IPS DF 19.7 (cell line): ENCODE results near the gene TBC1D5.
"Not testable (repeated sequence)": the region's sequence is repeated elsewhere in the genome, so short reads cannot be mapped to it uniquely, and the experiment has no call there.

Experiments
- DNase-seq: peaks from one replicate; pipeline ENCODE4 v3.0.0-alpha.2; 2013; ENCODE audit warnings: low read depth, low spot score

The TBC1D5 gene

DNA sequence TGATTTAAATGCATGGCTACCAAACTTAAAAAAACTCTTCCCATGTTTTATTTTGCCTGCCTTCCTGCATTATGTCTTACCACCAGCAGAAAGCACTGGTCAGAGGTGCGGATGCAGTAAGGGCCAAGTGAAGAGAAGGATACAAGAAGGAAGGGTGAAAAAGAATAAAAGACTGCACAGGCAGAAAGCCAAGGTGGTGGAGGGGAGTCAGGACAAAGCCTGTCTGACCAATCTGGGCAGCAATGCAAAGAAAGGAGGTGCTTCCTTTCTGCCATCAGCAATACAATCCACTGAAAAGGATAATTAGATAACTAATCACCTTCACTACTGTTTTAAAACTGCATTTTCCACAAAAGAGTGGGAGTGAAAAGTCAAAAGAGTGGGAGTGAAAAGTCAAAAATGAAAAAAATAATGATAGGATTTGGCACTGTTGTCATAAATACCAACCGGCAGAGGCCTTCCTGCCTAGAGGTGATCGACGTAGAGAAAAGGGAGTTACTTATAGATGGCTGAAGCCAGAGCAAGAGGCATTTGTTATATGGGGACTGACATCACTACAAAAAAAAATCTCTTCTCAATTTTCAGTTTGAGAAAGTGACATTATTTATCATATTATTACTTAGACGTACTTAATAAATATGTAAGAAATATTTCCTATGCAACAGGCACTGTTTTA lies 385.3 kb downstream of the TBC1D5 start:
- DNase-seq, result no peak

DNA sequence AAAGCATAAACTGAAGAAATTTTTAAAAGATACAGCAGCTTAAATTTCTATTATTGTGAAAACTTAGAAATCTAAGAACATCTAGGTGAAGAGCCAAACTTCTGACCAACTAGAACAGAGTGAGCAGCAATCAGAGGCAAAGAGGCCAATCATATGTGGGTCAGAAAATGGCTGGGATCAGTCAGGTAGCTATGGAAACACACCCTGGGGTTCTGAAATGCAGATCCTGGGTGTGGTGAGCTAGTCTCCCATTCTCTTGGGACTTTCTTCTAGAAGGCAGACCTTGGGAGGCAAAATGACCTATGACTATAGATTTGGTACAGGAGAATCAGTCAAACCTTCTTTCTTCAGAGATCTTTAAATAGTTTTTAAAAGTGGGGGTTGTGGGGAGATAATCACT lies 385.8 kb downstream of the TBC1D5 start:
- peak; percentile 3 for DNase-seq

DNA sequence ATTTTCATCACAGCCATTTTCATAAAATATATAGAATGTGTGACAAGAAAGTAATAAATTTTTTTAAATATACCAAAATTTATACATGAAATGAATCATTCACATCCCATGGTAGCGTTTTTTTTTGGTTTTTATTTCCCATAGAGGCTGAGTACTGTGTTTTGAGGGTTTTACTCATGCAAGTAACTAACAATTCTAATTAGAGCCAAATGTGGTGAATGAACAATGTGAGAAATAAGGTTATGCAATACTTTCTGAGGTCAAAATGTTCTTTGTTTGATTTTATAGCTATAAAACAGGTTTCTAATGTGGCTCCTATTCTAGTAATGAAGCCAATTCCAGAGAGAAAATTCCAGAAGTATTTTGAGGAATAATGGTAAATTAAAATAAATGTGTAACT lies 386.8 kb downstream of the TBC1D5 start:
- DNase-seq, result no peak

DNA sequence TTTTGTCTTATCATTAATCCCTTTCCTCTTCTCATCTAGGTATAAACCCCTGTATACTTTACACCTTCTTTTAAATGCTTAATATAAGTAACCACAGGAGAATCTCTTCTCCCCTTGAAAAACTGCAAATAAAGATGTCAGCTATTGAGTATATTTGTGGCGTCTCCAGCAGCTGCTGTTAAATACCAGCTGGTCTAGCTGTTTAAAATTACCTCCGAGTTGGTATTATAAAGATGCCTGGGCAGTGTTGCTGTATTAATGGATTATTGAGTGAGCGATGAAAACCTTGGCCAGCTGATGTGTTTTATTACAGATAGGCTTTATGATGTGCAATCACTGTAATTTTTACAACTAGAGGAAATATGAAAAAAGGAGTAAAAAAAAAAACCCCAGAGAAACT lies 388.1 kb downstream of the TBC1D5 start:
- DNase-seq, result no peak

DNA sequence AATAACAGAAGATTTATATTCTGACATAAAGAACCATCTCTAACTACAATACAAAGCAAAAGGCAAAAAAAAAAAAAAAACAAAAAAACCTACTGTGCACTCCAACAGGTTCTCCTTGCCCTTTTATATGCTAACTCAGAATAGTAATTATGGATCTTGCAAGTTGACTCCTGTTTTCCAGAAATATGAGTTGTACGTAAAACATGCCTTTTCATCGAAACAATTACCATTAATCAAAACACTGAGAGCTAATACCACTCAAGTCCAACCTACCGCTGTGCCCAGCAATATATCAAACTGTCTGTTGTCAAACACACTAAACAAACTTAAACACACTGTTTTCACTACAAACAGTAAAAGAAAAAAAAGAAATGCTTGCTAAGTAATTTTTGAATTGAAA lies 389.8 kb downstream of the TBC1D5 start:
- no peak for DNase-seq

DNA sequence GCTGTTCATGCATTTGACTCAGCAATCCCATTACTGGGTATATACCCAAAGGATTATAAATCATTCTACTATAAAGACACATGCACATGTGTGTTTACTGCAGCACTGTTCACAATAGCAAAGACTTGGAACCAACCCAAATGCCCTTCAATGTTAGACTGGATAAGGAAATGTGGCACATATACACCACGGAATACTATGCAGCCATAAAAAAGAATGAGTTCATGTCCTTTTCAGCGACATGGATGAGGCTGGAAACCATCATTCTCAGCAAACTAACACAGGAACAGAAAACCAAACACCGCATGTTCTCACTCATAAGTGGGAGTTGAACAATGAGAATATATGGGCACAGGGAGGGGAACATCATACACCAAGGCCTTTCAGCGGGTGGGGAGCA lies 391.2 kb downstream of the TBC1D5 start:
- DNase-seq, result not testable (repeated sequence)

DNA sequence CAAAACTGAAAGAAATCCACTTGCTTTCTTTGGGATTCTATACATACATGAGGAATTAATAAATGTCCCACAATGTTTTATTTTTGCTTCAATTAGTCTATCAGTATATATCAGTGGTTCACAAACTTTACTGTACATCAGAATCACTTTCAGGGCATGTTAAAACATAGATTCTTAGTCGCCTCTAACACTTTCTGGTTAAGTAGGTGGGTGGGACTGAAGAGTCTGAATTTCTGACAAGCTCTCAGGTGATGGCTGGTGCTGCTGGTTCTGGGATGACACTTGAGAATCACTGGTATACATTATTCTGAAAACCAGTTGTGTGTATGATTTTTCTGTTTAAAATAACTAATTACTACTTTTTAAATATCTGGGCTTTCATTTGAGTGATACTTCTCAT lies 393.3 kb downstream of the TBC1D5 start:
- no peak for DNase-seq

DNA sequence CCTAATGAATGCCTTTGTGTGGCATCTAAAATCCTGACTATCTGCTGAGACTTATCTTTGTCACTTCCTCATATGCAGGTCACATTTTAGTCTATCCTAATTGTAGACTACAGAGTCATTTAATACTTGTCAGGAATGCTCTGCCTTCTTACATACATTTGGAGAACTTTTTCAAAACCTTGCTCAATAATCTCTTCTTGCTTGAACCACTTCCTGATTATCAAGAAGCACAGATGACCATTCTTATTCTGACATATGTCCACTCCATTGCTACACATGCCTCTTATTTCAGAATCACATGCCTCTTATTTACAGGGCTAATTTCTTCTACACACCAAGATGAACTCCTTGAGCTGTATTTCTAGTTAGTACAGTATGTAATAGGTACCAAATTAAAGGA lies 400.3 kb downstream of the TBC1D5 start:
- DNase-seq, result no peak

DNA sequence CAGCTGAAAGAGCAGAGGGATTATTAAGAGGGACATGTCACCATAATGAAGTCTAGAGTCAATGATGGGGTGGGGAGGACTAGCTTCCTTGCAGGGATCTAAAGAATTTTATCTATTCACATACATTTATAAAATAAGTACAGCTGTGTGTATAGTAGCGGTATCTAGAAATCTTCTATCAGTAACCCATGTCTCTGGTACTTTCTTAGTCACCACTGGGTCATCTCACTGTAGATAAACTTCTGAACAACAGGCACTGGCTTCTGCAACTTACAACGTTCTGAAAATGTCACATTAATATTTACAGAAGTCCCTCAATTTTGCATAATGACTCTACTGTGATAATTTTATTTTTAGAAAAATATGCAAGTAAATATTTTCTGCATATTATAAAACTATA lies 401.7 kb downstream of the TBC1D5 start:
- DNase-seq, result no peak

DNA sequence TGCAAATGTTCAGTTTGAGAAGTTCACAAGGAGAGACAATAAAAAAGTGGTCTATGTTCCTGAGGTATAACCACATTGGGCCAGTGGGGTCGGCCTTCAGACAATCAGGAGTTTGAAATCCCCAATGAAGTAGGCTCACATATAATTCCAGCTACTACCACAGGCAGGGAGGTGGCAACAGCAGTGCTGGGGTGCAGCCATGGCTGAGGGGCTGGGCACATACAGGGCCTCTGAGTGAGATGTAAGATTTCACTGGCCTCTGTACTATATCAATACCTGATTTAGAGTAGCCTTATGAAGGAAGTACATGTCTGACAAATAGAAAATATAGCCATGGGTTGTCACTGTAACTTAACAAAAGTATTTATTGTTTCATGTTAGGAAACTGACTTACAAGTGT lies 402.2 kb downstream of the TBC1D5 start:
- no peak for DNase-seq

DNA sequence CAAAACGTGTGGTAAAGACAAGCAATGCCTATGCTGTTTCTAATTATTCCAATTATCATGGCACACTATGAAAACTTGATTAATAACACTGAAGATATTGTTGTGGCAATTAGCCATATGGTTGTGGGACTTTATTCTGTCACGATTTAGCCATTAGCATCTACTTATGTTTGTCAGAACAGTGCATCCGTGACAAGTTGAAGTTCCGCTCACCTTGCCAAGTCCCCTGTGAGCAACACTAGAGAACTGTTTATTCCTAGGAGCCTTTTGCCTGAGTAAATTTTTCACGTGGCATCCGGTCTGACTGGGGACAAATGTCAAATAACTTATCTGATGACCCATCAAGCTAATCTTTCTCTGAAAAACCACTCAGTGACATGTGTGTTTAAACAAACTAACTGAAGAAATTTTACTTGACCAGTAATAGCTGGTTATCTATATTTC lies 403.3 kb downstream of the TBC1D5 start:
- DNase-seq, result no peak

DNA sequence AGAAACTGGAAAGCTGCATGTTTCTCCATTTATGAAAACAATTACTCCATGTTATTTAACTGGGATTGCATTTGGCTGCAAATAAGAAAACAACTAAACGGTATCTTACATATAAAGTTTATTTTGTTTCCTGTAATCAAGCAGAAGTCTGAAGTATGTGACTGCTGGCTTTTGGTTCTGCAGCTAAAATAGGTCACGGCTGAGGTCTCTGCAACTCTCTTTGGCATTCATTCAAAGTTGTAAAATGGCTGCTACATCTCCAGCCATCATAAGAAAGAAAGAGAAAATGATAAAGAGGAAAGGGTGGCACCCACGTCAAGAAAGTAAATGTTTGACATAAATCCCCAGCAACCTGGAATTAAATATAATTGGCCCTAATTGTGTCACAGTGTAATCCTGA lies 406.1 kb downstream of the TBC1D5 start:
- DNase-seq, result no peak

DNA sequence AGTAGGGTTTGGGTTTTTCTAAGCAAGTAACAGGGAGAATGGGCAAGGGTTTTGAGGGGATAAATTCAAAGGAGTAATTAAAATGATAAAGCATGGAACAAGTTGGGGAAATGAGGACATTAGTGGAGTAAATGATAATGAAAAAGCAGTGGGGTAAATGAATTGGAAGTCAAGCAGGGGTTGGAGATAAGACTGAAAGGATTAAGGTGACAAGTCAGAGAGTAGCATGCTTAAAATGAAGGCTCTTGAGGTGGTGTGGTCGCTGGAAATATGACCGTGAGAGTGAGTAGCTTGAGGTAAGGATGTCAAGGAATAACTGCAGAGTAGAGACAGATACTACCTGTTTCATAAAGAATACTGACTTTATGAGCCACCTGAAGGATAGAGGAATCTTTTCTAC lies 408.5 kb downstream of the TBC1D5 start:
- DNase-seq, result no peak

DNA sequence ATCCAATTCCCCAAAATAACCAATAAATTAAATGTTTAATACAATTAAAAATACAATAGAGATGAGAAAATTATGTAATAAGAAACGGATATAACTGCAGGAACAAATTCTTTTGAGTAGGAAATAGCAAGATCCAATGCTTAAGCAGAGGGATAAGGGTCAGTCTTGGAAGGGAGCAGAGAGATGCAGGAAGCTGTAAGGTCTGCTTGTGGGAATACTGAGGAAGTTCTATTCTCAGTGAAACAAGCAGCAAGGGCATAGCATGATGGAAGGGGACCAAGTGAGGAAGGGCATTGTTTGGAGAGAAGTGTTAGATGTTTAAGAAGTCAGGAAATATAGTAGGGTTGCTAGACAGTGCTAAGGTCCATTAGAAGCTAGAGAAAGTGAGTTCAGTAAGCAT lies 409.0 kb downstream of the TBC1D5 start:
- DNase-seq, result no peak

DNA sequence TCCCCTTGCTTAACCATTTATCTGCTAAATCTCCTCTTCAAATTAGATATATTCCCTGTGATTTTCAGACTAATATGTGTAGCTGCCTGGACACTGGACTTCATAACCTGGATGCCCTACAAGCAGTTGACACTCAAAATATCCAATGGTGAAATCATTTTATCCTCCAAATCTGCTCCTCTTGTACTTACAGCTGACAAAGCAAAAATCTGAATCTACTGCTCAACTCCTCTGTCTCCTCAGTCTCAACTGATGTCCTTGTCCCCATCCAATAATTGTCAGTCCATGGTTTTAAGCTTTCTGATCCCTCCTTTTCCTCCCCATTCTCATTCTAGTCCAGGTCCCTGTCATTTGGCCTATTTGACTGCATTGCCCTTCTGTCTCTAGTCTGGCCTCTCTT lies 411.8 kb downstream of the TBC1D5 start:
- DNase-seq, result no peak

DNA sequence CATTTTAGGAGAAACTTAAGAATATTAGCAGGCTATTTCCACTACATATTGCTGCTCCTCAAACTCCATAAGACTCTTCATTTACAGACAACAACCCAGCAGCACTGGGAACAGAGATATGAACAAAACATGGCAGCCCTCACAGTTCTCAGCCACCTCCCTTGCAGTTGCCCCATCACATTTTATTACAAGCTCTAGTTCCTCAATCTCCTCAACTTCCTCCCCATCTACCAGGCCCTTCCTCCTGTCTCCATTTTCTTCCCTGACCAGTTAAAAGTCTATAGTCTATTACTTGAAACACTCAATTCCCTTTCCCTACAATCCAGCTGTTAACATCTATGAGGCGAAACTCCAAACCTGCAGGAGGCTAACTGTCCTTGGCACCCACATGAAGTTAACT lies 412.5 kb downstream of the TBC1D5 start:
- no peak for DNase-seq

DNA sequence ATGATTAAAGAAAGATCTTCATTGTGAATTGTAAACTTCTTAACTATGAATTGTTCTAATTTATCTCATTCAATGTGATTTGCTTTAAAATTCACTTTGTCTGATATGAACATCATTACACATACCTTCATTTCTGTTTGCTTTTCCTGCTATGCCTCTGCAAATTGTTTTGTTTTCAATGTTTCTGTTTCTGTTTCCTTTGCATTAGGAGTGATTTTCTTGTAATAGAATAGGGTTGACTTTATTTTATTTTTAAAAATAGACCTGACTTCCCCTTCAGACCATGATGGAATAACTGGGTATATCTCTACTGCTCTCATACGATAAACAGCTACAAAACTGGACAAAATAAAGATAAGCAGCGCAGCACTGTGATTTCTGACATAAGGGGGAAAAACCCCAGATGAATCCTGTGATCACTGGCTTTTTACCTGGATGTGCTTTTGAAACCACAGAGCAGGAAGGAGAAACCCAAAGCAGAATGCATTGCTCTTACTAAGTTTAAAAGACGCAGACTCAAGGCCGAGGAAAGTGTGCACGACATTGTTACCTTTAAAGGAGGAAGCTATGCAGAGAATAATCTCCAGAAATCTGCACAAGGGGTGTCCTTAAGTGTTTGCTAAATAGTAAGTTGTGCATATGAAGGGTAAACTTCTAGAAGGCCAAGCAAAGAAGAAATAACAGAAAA lies 420.2 kb downstream of the TBC1D5 start:
- no peak for DNase-seq

DNA sequence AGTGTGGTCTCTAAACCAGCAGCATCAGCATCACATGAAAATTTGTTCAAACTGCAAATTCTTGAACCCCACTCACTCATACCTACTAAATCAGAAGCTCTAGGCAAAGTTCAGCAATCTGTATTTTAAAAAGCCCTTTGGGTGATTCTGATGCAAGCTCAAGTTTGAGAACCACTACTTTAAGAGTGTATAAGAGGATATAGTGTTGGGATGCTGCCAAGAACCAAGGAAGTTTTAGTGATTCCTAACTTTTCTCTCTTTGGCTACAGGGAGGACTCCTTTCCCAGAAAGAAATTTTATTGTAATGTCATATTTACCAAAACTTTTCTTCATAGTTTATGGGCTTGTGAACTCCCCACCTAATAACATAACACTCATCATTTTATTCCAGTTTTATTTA lies 422.2 kb downstream of the TBC1D5 start:
- DNase-seq, result no peak

DNA sequence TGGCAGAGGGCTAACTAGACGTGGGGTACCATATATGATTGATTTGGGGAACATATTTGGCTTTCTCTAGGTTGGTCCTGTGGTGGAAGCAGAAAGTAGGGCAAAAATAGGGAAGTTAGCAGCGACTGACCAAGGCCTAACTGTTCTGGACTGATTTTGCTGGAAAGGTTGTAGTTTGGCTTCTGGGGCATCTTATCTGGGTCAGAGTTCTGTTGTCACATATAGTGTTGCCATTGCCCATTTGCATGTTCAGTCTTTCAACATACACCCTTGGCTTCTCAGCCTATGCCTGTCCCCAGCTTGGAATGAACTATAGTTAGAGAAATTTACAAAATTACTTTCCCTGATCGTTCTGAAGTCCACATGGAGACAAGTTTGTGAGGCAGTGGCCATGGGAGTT lies 426.5 kb downstream of the TBC1D5 start:
- DNase-seq, result no peak

DNA sequence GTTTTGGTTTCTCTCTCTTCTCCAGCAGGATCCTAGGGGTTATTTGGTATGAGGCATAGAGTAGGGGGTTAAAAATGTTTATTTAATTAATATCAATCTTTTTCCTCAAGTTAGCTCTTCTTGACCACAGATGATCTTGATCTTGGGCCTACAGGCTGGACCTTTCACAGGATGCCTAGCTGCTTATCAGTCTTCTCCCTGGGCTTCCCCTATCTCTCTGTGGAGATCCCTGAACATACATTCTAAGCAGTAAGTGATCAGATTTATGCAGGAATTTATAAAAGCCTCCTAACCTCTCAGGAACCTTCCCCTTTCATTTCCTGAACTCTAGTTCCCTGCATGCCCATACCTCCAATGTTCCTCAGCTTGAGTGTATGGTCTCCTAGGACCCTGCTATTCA lies 428.3 kb downstream of the TBC1D5 start:
- DNase-seq, result no peak

DNA sequence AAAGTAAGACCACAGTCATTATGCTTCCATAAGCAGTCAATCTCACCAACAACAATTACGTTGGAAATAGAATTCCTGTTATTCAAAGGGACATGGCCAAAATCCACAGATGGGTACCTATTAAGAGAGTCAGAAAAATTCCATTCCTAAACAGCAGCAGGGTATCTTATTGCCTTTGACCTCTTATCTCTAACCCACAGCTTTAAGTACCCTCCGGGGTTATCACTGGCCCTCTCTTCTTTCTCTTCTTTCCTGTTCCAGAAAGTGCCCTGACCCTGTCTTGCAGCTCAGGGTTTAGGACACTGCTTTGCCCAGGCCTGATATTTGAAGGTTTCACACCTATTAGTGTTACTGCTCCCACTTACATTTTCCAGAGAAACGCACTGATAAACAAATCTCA lies 428.7 kb downstream of the TBC1D5 start:
- no peak for DNase-seq

DNA sequence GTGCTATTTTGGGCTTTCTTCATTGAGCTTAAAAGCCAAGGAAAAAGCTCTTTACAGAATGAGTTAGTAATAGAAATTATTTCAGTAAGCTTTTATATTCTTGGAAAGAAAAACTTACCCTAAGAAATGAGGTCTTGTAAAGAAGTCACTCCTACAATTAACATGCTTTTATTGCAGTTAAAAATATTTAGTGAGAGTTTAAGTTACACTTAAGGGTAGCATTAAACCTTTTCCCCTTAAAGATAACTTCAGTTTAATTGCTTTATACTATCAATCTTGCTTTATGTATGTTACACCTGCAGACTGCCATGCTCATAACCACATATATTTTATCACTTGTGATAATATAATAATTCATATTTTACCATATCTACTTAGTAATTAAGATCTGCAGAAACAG lies 431.4 kb downstream of the TBC1D5 start:
- DNase-seq, result no peak

DNA sequence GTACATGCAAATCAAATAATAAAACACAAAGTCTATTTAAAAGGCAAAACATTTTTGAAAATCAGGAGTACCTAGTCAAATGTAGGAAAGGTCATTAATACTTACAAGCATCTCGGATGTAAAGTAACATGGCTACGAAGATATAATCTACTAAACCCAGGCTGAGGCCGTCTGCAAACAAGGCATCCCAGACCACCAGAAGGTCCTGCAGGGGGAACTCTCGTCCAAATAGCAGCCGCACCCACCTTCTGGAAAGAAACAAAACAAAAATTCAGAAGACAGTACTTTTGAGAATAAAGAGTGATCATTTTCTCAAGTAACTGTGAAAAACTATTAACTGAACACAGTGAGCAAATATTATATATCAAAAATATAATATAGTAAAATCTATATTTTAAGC lies 434.5 kb downstream of the TBC1D5 start:
- DNase-seq, result no peak

DNA sequence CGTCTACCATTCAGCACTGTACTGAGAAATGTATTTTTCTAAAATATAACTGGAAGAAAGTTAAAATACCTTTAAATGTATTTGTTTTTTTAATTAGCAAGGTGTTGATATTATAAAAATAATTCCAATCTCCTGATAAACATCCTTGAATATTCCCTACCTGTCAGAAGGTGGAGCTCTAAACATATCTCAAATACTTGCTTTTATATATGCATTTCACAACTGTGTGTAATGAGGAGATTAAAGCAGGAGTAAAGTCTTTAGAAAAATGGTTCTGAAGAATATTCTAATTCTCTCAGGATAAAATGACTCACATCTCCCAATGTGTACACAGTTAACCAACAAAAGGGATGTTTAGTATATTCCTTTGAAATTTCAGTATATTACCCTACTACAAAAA lies 434.9 kb downstream of the TBC1D5 start:
- DNase-seq, result no peak
